HuH-7 (cell line): Measurements from ENCODE around the gene TMEM45A.

Experiments
- DNase-seq: peaks from one replicate; pipeline ENCODE4 v3.0.0; 2011; ENCODE audit warnings: low spot score

Gene TMEM45A

GRCh38 chr3:100614941-100615340 is 122.5 kb downstream of the TMEM45A start:
- DNase-seq: no peak

GRCh38 chr3:100615684-100616083 is 123.3 kb downstream of the TMEM45A start:
- no peak for DNase-seq

GRCh38 chr3:100621251-100621650 is 128.8 kb downstream of the TMEM45A start:
- DNase-seq: no peak
